Activated gamma-delta T cell (primary cell): ENCODE results near the gene SNAI1.

ENCODE experiments used
- DNase-seq: peaks from one replicate; lab custom pipeline; 2025; lab: John Stamatoyannopoulos, UW

SNAI1 gene

GRCh38 chr20:50037123-50037522, 54.3 kb downstream of the SNAI1 start:
- no peak for DNase-seq

DNA sequence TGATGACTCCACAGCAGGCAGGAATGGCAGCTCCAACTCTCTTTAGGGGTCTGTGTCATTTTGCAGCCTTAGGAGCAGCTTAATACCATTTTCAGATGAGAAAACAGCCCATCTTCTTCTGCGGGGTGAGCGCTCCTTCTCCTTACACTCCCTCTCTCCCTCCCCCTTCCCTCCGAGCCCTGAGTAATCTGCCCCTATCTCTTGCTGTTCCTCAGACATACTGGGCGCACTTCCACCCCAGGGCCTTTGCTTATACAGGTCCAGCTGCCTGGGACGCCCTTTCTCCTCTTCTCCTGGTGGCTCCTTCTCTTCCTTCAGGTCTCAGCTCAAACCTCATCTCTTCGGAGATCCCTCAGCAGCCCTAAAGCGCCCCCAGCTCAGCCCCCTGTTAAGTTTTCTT, 54.8 kb downstream of the SNAI1 start:
- DNase-seq = no peak

DNA sequence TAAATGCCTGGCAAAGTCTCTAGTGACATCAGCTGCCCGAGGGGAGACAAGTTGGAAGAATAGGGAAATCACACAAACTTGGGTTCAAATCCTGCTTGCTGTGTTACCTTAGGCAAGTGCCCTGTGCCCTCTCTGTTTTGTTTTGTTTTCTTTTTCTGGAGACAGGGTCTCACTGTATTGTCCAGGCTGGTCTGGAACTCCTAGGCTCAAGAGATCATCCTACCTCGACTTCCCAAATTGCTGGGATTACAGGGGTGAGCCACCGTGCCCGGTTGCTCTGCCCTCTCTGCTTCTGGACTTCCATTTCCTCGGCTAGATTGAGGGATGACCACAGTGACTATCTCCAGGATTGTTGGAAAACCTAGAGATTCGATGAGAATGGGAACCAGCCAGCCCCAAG, 55.4 kb downstream of the SNAI1 start:
- no peak for DNase-seq
